ENCODE measurements around the gene IL17RD.

GRCh38 chr3:57060089-57060821, 104.9 kb downstream of the IL17RD start, which contains the start of gene SPATA12:
- TF ChIP-seq CTCF (IDR thresholded peaks at IDR 0.05) (no peak), POLR2AphosphoS5 (IDR thresholded peaks at IDR 0.05; ENCODE audit: low read depth, low read length) (no peak; the same call in 1 of the 2 replicates), TCF7L2 (IDR thresholded peaks at IDR 0.05; ENCODE audit: low read depth, low read length) (peak; percentile 89), SIN3A (IDR thresholded peaks at IDR 0.05; ENCODE audit: borderline replicate concordance, insufficient read depth, low read depth, low read length) (no peak)
- TF ChIP-seq, protein P1, sequence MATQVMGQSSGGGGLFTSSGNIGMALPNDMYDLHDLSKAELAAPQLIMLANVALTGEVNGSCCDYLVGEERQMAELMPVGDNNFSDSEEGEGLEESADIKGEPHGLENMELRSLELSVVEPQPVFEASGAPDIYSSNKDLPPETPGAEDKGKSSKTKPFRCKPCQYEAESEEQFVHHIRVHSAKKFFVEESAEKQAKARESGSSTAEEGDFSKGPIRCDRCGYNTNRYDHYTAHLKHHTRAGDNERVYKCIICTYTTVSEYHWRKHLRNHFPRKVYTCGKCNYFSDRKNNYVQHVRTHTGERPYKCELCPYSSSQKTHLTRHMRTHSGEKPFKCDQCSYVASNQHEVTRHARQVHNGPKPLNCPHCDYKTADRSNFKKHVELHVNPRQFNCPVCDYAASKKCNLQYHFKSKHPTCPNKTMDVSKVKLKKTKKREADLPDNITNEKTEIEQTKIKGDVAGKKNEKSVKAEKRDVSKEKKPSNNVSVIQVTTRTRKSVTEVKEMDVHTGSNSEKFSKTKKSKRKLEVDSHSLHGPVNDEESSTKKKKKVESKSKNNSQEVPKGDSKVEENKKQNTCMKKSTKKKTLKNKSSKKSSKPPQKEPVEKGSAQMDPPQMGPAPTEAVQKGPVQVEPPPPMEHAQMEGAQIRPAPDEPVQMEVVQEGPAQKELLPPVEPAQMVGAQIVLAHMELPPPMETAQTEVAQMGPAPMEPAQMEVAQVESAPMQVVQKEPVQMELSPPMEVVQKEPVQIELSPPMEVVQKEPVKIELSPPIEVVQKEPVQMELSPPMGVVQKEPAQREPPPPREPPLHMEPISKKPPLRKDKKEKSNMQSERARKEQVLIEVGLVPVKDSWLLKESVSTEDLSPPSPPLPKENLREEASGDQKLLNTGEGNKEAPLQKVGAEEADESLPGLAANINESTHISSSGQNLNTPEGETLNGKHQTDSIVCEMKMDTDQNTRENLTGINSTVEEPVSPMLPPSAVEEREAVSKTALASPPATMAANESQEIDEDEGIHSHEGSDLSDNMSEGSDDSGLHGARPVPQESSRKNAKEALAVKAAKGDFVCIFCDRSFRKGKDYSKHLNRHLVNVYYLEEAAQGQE (IDR thresholded peaks at IDR 0.05; ENCODE audit: insufficient read depth in 1 of 2, low read depth in 2 of 2, low read length in 1 of 2) = no peak

All from Panc1 (cell line).